ENCODE data around the gene GNPTG. TPM values are rescaled to one million over a fixed set of nuclear protein-coding genes. Genes with fewer than 3 reads are reported as not detected.

GNPTG gene
- total and polyA plus RNA-seq, 9 of the 15 experiments (the other 6 are each of a cell fraction or from before 2014, with no cell fraction given): 0.69 to 33.3 (median 13.6) TPM

DNA sequence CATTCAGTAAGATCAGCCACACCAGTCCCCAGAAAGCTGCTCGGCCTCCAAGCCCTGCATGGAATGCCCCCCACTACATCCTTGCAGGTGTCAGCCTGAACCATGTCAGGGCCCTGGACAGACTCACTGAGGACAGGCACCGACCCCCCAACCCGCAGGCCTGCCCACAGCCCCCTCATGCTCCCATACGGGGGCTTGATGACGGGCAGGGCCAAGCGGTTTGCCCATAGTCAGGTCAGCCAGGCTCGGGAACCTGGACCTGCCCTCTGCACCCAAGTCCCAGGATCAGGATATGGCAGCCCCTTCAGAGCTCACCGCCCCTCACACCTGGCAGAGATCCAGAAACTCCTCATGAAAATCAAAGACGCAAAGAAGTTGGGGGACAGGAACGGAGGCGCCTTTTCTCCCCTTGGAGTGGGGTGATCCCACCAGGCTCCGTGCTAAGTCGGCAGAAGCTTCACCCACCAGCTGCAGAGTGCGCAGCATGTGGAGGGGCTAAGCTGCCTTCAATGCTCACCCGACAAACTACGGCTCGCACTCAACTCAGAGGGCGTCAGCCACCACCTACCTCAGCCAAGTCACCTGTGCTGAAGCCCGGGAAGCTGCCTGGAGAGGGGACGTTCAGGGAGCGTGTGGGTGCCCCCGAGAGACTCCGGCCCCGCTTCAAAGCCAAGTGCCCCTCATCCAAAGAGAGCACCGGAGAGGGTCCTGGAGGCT, 26.5 kb downstream of the GNPTG start:
- Histone ChIP-seq H3K4me2 (ENCODE audit: insufficient read depth, low read length) (peak overlapping the region; percentile 88), H3K9ac (ENCODE audit: insufficient read depth in 1 of 2, low read depth in 2 of 2, low read length in 2 of 2) (peak overlapping the region; percentile 97 to 100), H3K4me1 (replicated peaks in 1 of 2; ENCODE audit: control insufficient read depth in 2 of 2, insufficient read depth in 2 of 2, low read length in 2 of 2) (peaks cover 19 to 67% of the 10 kb centered on the region in 2 experiments; a peak in 4 of 5 replicates), H3K27me3 (ENCODE audit: control insufficient read depth in 2 of 2, insufficient read depth in 2 of 2, low read length in 2 of 2) (no peaks in the 10 kb centered on the region), H3K4me3 (peak overlapping the region; percentile 76), H2AFZ (ENCODE audit: low read depth, low read length) (0 out of 2 replicates have a peak overlapping the region, but pooled peaks have one; percentile 70), H3K36me3 (ENCODE audit: control insufficient read depth, insufficient read depth, low read length) (peaks cover 8% of the 10 kb centered on the region; the same call in 2 of the 3 replicates), H4K20me1 (replicated peaks; ENCODE audit: control insufficient read depth, insufficient read depth, low read length) (peaks cover 8% of the 10 kb centered on the region; the same call in 1 of the 2 replicates), H3K9me3 (replicated peaks; ENCODE audit: control insufficient read depth, insufficient read depth, low read depth, low read length) (no peaks in the 10 kb centered on the region), H3K79me2 (ENCODE audit: control insufficient read depth, insufficient read depth, low read length) (peaks cover 36% of the 10 kb centered on the region), H3K9me1 (ENCODE audit: control insufficient read depth, insufficient read depth, low read length) (peaks cover 5% of the 10 kb centered on the region), H3K27ac (ENCODE audit: extremely low read depth, low read depth, low read length) (peak overlapping the region; percentile 100)
- POLR2A ChIA-PET: interaction anchor here (0.5 to 4.2 kb wide), 29 partner anchors 8 to 587 kb away, joined by 3 to 73 read pairs (median 5); partner anchors contain the start of genes EME2, MRPS34, RPS2 and UBE2I
- intact Hi-C loops (cut with micrococcal nuclease) (no loop called here), in situ Hi-C loops (cut with MboI) (no loop called here)
- BruUV-seq (replicated peaks): TSS peak; percentile 75
- WGBS (ENCODE audit: insufficient coverage, low coverage, missing lambda C conversion rate): 18% methylated on average over 20 of the region's 25 CpGs
- DNase-seq (ENCODE audit: extremely low read depth in 1 of 4, low spot score in 3 of 4) (peak in 1 of 4 experiments; percentile 25), ATAC-seq (peak; percentile 19), FAIRE-seq (peak; percentile 60)
- CTCF ChIA-PET (ENCODE audit: low intra/inter-chr PET ratio): no interaction called here
- TF ChIP-seq NFIC (IDR thresholded peaks at IDR 0.05): peak; percentile 84
- no peak for TF ChIP-seq CBX2 (IDR thresholded peaks at IDR 0.05; ENCODE audit: insufficient read depth, low read length, poor library complexity, severe bottlenecking)
- no peak for TF ChIP-seq CAMTA2 (CRISPR knock-in tag; conservative IDR thresholded peaks at IDR 0.05)
- TF ChIP-seq, protein P1, sequence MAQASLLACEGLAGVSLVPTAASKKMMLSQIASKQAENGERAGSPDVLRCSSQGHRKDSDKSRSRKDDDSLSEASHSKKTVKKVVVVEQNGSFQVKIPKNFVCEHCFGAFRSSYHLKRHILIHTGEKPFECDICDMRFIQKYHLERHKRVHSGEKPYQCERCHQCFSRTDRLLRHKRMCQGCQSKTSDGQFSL (CRISPR knock-in tag; IDR thresholded peaks at IDR 0.05): 0 out of 2 replicates have a peak, but pooled peaks have one; percentile 8
- TF ChIP-seq, protein P1 (tag; IDR thresholded peaks at IDR 0.05): no peak
- TF ChIP-seq, protein P2, sequence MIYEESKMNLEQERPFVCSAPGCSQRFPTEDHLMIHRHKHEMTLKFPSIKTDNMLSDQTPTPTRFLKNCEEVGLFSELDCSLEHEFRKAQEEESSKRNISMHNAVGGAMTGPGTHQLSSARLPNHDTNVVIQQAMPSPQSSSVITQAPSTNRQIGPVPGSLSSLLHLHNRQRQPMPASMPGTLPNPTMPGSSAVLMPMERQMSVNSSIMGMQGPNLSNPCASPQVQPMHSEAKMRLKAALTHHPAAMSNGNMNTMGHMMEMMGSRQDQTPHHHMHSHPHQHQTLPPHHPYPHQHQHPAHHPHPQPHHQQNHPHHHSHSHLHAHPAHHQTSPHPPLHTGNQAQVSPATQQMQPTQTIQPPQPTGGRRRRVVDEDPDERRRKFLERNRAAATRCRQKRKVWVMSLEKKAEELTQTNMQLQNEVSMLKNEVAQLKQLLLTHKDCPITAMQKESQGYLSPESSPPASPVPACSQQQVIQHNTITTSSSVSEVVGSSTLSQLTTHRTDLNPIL (CRISPR knock-in tag; IDR thresholded peaks at IDR 0.05): no peak
- TF ChIP-seq, protein P3, sequence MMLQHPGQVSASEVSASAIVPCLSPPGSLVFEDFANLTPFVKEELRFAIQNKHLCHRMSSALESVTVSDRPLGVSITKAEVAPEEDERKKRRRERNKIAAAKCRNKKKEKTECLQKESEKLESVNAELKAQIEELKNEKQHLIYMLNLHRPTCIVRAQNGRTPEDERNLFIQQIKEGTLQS (IDR thresholded peaks at IDR 0.05): no peak
- TF ChIP-seq, protein P3 (CRISPR knock-in tag; conservative IDR thresholded peaks at IDR 0.05): 0 out of 2 replicates have a peak, but pooled peaks have one; percentile 7
- no peak for TF ChIP-seq HDAC8 (tag; IDR thresholded peaks at IDR 0.05)
- TF ChIP-seq ZNF324 (CRISPR knock-in tag; IDR thresholded peaks at IDR 0.05): no peak
- TF ChIP-seq ZNF584 (CRISPR knock-in tag; IDR thresholded peaks at IDR 0.05; ENCODE audit: low read depth): no peak
- no peak for TF ChIP-seq FIP1L1 (IDR thresholded peaks at IDR 0.05; ENCODE audit: low read depth, low read length, poor library complexity, severe bottlenecking)
- no peak for TF ChIP-seq TFAM (CRISPR knock-in tag; conservative IDR thresholded peaks at IDR 0.05)
